Measurements from ENCODE around the gene SIRPA. TPM values are rescaled to one million over a fixed set of nuclear protein-coding genes. Genes with fewer than 3 reads are reported as not detected.

Gene SIRPA
- total RNA-seq, 1 donor from 2014 or later, result 5.0 TPM

- Histone ChIP-seq H3K4me3 (ENCODE audit: low read depth, low read length) (no peak overlapping the region), H3K27me3 (ENCODE audit: control insufficient read depth, insufficient read depth, low read length) (no peaks in the 10 kb centered on the region), H3K36me3 (ENCODE audit: control insufficient read depth, insufficient read depth, low read length) (no peaks in the 10 kb centered on the region)
- no peak for TF ChIP-seq CTCF (IDR thresholded peaks at IDR 0.05; ENCODE audit: insufficient read depth, low read length, severe bottlenecking)
- DNase-seq (ENCODE audit: low read depth), result no peak
- FAIRE-seq, result no peak
Observed at GRCh38 chr20:1945660-1946059, 50.5 kb downstream of the SIRPA start.

- FAIRE-seq, result no peak
- TF ChIP-seq CTCF (IDR thresholded peaks at IDR 0.05; ENCODE audit: insufficient read depth, low read length, severe bottlenecking), result no peak
- Histone ChIP-seq H3K4me3 (ENCODE audit: low read depth, low read length) (no peak overlapping the region), H3K36me3 (ENCODE audit: control insufficient read depth, insufficient read depth, low read length) (no peaks in the 10 kb centered on the region), H3K27me3 (ENCODE audit: control insufficient read depth, insufficient read depth, low read length) (no peaks in the 10 kb centered on the region)
- no peak for DNase-seq (ENCODE audit: low read depth)
Observed at GRCh38 chr20:1946442-1946761, 51.2 kb downstream of the SIRPA start.

- peak; percentile 71 for DNase-seq (ENCODE audit: low read depth)
- no peaks in the 10 kb centered on the region for H3K27me3 ChIP-seq (ENCODE audit: control insufficient read depth, insufficient read depth, low read length)
Observed at GRCh38 chr20:1946762-1947534, 51.7 kb downstream of the SIRPA start.

DNA sequence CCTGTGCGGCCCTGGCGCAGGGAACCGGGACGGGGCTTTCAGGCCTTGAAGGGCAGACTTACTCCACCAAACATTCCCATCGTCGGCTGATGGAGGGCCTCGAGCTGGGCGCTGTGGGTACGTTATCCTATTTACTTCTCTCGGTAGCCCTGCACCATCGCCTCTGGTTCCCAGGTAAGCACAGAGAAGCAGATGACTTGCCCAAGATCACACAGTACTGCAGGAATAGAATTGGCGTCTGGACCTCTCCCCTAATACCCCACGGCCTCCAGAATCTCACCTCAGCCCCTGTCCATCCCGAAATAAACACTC, 52.3 kb downstream of the SIRPA start:
- DNase-seq (ENCODE audit: low read depth), result no peak
- TF ChIP-seq CTCF (IDR thresholded peaks at IDR 0.05; ENCODE audit: insufficient read depth, low read length, severe bottlenecking), result no peak
- no peak overlapping the region for H3K4me3 ChIP-seq (ENCODE audit: low read depth, low read length)
- no peak for FAIRE-seq
- H3K27me3 ChIP-seq (ENCODE audit: control insufficient read depth, insufficient read depth, low read length), result no peaks in the 10 kb centered on the region
- no peaks in the 10 kb centered on the region for H3K36me3 ChIP-seq (ENCODE audit: control insufficient read depth, insufficient read depth, low read length)

More at GRCh38 chr20:1946762-1947534, 51.7 kb downstream of the SIRPA start:
- H3K4me3 ChIP-seq (ENCODE audit: low read depth, low read length), result peak overlapping the region; percentile 1
- TF ChIP-seq CTCF (IDR thresholded peaks at IDR 0.05; ENCODE audit: insufficient read depth, low read length, severe bottlenecking), result no peak
- FAIRE-seq, result no peak
- H3K36me3 ChIP-seq (ENCODE audit: control insufficient read depth, insufficient read depth, low read length), result no peaks in the 10 kb centered on the region

DNA sequence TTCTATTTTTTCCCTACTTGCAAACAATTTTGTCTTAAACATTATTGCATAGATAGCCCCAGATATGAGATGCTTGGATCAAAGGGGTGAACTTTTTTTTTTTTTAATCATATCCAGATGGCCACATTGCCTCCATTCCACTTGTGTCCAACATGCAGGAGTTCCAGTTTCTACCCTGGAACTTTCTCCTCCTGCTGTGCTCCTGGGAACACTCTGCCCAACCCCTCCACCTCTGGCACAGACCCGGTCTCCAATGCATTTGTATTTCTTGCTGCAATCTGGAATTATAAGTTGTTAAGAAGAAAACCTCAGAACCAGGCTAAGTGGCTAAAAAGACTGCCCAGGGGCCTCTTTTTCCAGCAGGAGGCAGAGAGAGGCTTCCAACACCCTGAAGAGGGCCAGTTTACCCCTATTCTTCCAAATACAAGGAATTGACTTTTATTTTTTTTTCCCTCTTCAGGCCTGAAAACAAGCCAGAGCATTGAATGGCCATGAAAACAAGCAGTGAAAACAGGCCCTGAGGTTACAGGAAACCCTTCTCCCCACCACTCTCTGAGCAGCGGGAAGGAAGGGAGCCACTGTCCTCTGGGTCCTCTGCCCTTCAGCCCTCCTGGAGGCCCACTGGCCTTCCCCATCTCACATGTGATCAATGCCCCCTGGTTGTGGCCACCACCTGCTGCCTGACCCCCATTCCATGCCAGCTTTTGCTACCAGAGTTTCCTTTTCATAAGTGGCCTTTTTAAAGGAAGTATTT, 54.3 kb downstream of the SIRPA start:
- no peak for DNase-seq (ENCODE audit: low read depth)
- no peak for FAIRE-seq
- H3K27me3 ChIP-seq (ENCODE audit: control insufficient read depth, insufficient read depth, low read length), result no peaks in the 10 kb centered on the region
- H3K4me3 ChIP-seq (ENCODE audit: low read depth, low read length), result no peak overlapping the region
- H3K36me3 ChIP-seq (ENCODE audit: control insufficient read depth, insufficient read depth, low read length), result no peaks in the 10 kb centered on the region
- no peak for TF ChIP-seq CTCF (IDR thresholded peaks at IDR 0.05; ENCODE audit: insufficient read depth, low read length, severe bottlenecking)
